Caki2 (cell line): ENCODE data around the gene ADAT2. TPM values are rescaled to one million over a fixed set of nuclear protein-coding genes. Genes with fewer than 3 reads are reported as not detected.
A peak's percentile ranks its signal among the peaks of the same experiment; 100 is the strongest.
"Not testable (repeated sequence)": the region's sequence is repeated elsewhere in the genome, so short reads cannot be mapped to it uniquely, and the experiment has no call there.

ENCODE experiments used
- DNase-seq: peaks from one replicate; pipeline ENCODE4 v3.0.0-alpha.2; 2015; ENCODE audit warnings: low read depth
- in situ Hi-C: cut with HindIII; loops from 2 replicates; pipeline ENCODE4 v1.10.0; 2016; ENCODE audit warnings: low sequenced_read_pairs, low pct_unique_long_range_greater_than_20kb, mixed read lengths
- total RNA-seq: library from RNA; depleted of rRNA; stranded (reverse); fragments of >200 nt; shearing (Covaris generic); gene quantifications from 2 replicates; pipeline ENCODE4 v1.2.3, GENCODE V29; 2014; ENCODE audit warnings: low replicate concordance

ADAT2 gene
- total RNA-seq, 1 experiment from 2014 or later = 2.4 TPM

DNA sequence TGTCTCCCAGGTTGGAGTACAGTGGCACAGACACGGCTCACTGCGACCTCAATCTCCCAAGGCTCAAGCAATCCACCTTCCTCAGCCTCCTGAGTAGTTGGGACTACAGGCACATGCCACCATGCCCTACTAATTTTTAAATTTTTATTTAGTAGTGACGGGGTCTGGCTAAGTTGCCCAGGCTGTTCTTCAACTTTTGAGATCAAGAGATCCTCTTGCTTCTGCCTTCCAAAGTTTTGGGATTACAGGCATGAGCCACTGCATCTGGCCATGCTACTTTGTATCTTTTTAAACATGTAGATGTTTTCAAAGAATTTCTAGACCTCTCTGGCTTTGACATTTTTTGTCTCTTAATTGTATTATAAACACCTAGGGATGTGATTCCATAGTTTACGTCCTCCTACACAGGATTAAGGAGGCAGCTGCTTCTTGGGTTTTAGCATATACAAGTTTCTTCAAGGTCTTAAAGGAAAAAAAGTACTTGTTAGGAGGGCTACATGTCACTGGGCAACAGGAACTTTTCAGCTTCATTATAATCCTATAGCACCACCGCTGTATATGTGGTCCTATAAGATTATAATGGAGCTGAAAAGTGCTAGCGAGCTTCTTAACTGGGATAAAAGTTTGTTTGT is 1.3 kb downstream of the ADAT2 start:
- DNase-seq = no peak
- in situ Hi-C loops = no loop called here

DNA sequence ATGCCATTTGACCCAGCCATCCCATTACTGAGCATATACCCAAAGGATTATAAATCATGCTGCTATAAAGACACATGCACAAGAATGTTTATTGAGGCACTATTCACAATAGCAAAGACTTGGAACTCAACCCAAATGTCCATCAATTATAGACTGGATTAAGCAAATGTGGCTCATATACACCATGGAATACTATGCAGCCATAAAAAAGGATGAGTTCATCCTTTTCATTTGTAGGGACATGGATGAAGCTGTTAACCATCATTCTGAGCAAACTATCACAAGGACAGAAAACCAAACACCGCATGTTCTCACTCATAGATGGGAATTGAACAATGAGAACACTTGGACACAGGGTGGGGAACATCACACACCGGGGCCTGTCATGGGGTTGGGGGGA is 2.6 kb downstream of the ADAT2 start:
- in situ Hi-C loops = not testable (repeated sequence)

DNA sequence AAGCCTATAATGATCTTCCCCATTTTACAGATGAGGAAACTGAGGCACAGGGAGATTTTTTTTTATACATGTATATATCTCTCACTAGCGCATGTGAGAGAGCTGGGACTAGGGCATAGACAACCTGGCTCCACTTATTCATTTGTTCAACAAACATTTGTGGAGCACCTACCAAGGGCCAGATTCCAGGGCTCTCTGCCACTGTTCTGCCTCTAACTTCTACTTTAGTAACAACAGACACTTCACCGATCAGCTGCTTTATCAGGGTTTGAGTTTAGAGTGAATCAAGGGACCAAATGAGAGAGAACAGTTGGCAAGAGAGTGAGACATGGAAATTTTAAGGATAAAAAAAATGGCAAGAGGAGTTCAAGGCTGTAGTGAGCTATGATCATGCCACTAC is 7.4 kb downstream of the ADAT2 start:
- in situ Hi-C loops = no loop called here
- no peak for DNase-seq

More for the DNA sequence above, 2.6 kb downstream of the ADAT2 start:
- DNase-seq = not testable (repeated sequence)

DNA sequence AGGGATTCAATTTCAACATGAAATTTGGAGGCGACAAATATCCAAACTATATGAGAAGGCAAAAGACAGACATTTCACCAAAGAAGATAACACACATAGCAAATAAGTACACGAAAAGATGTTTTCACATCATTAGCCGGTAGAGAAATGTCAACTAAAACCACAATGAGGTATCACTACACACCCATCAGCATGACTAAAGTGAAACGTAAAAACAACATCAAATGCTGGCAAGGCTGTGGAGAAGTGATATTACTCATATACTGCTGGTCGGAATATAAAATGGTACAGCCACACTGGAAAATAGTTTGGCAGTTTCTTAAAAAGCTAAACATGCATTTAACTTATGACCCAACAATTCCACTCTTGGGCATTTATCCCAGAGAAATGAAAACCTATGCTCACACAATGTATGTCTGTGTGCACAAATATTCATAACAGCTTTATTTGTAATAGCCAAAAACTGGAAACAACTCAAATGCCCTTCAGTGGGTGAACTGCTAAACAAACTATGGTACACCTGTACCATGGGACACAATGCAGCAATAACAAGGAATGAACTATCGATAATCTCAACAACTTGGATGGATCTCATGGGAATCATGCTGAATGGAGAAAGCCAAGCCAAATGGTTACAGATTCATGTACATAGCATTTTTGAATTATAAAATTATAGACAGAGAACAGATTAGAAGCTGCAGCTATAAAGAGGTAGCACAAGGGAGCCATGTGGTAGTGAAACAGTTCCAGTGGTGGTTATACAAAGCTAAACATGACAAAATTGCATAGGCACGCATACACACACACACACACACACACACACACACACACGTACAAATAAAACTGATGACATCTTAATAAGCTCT is 8.6 kb downstream of the ADAT2 start:
- in situ Hi-C loops = no loop called here
- no peak for DNase-seq

DNA sequence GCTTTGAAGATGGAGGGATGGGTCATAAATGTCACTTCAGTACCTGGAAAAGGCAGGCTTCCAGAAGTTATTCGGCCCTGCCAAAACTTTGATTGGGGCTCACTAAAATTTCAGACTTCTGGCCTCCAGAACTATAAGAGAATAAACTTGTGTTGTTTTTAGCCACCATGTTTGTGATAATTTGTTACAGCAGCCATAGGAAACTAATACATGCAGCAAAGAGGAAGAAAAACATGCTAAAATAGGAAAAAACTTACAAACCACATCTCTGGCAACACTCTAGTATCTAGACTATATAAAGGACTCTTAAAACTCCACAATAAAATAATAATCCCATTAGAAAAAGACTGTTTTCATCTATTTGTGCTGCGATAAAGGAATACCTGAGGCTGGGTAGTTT is 9.5 kb downstream of the ADAT2 start:
- in situ Hi-C loops = no loop called here
- no peak for DNase-seq

DNA sequence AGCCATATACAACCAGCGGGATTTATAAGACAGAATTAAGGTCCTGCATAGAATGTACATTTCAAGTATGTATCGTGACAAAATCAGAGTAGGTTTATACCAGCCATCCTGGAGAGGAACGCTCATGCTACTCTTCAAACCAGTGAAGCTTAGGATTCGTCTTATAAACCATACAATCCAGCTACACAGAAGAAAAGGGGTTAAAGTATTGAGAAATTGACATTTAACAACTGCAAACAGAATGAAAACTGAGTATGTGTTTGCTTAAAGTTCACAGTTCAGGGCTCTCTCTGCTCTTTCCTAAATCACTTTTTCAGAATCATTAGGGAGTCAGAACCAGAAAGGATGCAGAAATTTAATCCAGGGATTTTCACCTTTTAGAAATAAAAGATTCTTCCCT is 17.9 kb downstream of the ADAT2 start:
- no peak for DNase-seq
- in situ Hi-C loops = no loop called here

DNA sequence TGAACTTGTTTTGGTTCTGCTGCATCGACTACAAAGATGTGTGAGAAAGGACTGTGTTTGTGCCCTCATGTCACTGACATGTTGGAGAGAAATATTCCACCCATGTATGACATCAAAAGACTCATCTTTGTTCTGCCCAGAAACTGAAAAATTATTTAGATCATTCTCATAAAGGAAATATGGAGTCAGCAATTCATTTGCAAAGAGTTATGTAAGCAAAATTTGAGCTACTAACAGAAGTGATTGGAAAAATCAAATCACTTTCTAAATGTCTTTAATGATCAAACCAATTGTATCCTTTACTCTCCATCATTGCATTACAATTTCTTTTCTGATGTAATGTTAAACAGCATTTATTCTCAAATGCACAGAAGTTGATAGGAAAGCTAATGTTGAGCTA is 19.3 kb downstream of the ADAT2 start:
- no peak for DNase-seq
- in situ Hi-C loops = no loop called here

DNA sequence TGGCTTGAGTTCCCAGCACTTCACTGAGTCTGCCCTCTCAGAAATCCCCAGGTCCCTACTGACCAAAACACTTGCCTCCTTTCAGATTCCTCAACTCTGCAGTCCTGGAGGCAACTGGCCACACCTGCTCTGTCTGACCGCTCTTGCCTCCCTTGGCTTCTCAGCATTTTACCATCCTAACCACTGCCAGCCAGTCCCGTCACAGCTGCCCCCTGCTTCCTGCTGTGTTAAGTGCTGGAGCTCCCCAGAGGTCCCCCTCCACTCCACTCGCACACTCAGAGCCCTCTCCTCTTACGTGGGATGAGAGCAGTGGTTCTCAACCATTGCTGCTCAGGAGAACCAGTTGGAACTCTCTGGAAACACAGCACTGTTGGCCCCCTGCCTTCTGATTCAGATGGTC is 20.5 kb downstream of the ADAT2 start:
- in situ Hi-C loops = no loop called here

GRCh38 chr6:143427109-143427817 is 23.2 kb downstream of the ADAT2 start:
- peak; percentile 84 for DNase-seq

More for the DNA sequence above, 20.5 kb downstream of the ADAT2 start:
- DNase-seq = no peak

GRCh38 chr6:143426026-143426425 is 24.5 kb downstream of the ADAT2 start:
- no peak for DNase-seq
- in situ Hi-C loops = no loop called here

More at GRCh38 chr6:143427109-143427817, 23.2 kb downstream of the ADAT2 start:
- in situ Hi-C loops = no loop called here

GRCh38 chr6:143419526-143419925 is 31.0 kb downstream of the ADAT2 start:
- in situ Hi-C loops = no loop called here

DNA sequence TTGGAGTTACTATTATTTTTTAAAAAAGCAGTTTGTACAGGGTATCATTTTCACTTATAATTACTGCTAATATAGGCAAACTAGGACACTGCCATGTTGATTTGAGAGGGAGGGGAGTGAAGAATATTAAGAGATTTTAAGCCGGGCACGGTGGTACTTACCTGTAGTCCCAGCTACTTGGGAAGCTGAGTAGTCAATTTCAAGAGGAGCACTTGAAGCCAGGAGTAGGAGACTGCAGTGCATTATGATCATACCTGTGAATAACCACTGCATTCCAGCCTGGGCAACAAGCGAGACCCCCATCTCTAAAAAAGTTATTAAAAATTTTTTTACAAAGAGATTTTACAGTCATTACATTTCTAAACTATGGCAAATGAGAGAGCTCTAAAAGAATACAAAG is 35.7 kb downstream of the ADAT2 start:
- in situ Hi-C loops = no loop called here
- no peak for DNase-seq

More at GRCh38 chr6:143419526-143419925, 31.0 kb downstream of the ADAT2 start:
- no peak for DNase-seq

GRCh38 chr6:143410859-143411270 is 39.6 kb downstream of the ADAT2 start:
- peak; percentile 86 for DNase-seq
- in situ Hi-C loops = no loop called here

- DNase-seq = no peak
- in situ Hi-C loops = no loop called here
Measured at GRCh38 chr6:143408787-143409162, 41.7 kb downstream of the ADAT2 start.

- in situ Hi-C loops = no loop called here
- no peak for DNase-seq
Measured at GRCh38 chr6:143408151-143408786, 42.2 kb downstream of the ADAT2 start.

DNA sequence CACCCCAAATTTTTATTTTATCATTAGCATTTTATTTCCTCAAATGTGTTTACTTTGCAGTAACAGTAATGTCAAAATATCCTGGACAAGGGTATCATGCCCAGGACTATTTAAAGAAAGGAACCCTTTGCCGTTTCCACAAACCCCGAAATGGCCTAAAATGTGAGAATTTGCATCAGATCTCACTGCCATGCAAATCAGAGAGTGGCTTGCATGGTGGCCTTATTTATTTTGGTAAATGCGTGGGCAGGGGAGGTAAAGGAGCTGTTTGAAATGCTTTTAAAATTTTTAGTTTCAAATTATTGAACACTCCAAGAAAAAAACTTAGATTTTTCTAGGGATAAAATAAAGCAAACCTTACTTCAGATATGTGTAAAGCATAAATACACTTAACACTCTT is 43.8 kb downstream of the ADAT2 start:
- in situ Hi-C loops = no loop called here
- DNase-seq = no peak

- peak; percentile 69 for DNase-seq
- in situ Hi-C loops = no loop called here
Measured at GRCh38 chr6:143405373-143406154, 44.9 kb downstream of the ADAT2 start.
